ENCODE measurements around the gene BRAF. TPM values are rescaled to one million over a fixed set of nuclear protein-coding genes. Genes with fewer than 3 reads are reported as not detected.
"Not testable (repeated sequence)": the region's sequence is repeated elsewhere in the genome, so short reads cannot be mapped to it uniquely, and the experiment has no call there.

The BRAF gene
- total RNA-seq, 1 experiment from 2014 or later: 29.7 TPM

DNA sequence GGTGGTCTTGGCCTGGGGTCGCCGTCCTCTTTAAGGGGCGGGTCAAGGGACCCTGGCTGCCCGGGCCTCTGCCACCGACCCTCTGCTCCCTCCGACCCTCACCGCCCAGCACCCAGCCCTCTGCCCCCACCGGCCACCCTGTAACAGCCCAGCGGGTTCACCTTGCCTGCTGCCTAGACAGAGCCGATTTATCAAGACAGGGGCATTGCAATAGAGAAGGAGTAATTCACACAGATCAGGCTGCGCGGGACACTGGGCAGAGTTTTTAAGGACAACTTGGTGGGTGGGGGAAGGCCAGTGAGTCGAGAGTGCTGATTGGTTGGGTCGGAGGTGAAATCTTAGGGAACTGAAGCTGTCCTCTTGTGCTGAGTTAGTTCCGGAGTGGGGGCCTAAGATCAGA, 252.8 kb downstream of the BRAF start (continued):
- TF ChIP-seq SIN3A (IDR thresholded peaks at IDR 0.05; ENCODE audit: low read depth) (no peak), FOSL1 (IDR thresholded peaks at IDR 0.05; ENCODE audit: low read depth) (no peak)

DNA sequence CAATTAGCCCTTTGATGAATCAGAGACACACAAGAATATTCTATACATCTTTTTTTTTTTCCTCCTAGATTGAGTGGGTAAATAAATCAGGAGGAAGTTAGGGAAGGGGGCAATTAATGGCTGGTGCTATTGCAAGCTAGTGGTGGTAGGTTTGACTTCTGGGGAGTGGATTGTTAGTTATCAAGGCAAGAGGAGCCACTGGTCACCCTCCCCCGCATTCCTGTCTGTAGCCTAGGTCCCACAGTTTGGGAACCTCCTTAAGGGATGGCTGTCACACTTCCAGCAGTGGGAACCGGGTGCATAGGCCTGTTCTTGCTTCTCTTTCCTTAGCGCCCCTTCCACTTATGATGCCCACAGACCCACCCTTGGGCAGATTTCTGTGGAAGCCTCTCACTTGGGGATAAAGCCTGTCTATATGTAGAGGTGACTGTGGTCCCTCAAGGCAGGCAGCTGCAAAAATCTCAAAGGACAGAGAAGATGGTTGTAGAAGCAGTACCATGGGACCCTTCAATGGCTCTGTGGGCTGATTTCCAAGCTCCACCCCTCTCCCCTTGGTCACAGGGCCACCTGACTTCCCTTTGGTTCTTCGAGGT, 254.3 kb downstream of the BRAF start:
- Histone ChIP-seq H3K9me2 (ENCODE audit: insufficient read depth) (no peaks in the 10 kb centered on the region), H2AFZ (ENCODE audit: low read depth, low read length, poor library complexity, severe bottlenecking) (no peak overlapping the region), H3K9me3 (ENCODE audit: control insufficient read depth in 1 of 2, insufficient read depth in 1 of 2, low read depth in 1 of 2, low read length in 2 of 2) (no peaks in the 10 kb centered on the region), H3K4me2 (ENCODE audit: low read length) (no peak overlapping the region), H3K4me3 (replicated peaks in 1 of 2; ENCODE audit: low read depth in 1 of 2, low read length in 2 of 2) (no peak overlapping the region), H4K20me1 (ENCODE audit: insufficient read depth) (no peaks in the 10 kb centered on the region), H3K27ac (ENCODE audit: low read depth, low read length) (no peak overlapping the region), H3K9ac (ENCODE audit: low read length) (no peak overlapping the region), H3K27me3 (ENCODE audit: insufficient read depth, low read length) (no peaks in the 10 kb centered on the region), H3K4me1 (ENCODE audit: control insufficient read depth in 1 of 2, insufficient read depth in 2 of 2, low read length in 2 of 2) (peaks cover 9 to 27% of the 10 kb centered on the region in 2 experiments), H3K79me2 (ENCODE audit: insufficient read depth, low read length) (no peaks in the 10 kb centered on the region), H3K36me3 (ENCODE audit: control insufficient read depth in 1 of 2, insufficient read depth in 2 of 2, low read length in 2 of 2) (no peaks in the 10 kb centered on the region)
- RAD21 ChIA-PET (ENCODE audit: low non-redundant PET in 1 of 2, low total read pairs in 2 of 2, uncharacterized antibody in 2 of 2, unreplicated experiment in 2 of 2): no interaction called here
- intact Hi-C loops (cut with micrococcal nuclease): loop anchor here (5.0 kb wide), 1 partner anchor 862 kb away; no protein-coding TSS in a partner anchor
- ATAC-seq (no peak), DNase-seq (ENCODE audit: low read depth, low spot score) (no peak)
- no TSS peak for BruUV-seq (replicated peaks)
- POLR2A ChIA-PET: no interaction called here
- CTCF ChIA-PET: no interaction called here
- TF ChIP-seq EGR1 (IDR thresholded peaks at IDR 0.05; ENCODE audit: low read depth) (no peak), ELF1 (IDR thresholded peaks at IDR 0.05; ENCODE audit: borderline replicate concordance, low read depth) (no peak), EZH2phosphoT487 (IDR thresholded peaks at IDR 0.05; ENCODE audit: borderline replicate concordance) (no peak), FOSL1 (IDR thresholded peaks at IDR 0.05; ENCODE audit: low read depth) (no peak)

DNA sequence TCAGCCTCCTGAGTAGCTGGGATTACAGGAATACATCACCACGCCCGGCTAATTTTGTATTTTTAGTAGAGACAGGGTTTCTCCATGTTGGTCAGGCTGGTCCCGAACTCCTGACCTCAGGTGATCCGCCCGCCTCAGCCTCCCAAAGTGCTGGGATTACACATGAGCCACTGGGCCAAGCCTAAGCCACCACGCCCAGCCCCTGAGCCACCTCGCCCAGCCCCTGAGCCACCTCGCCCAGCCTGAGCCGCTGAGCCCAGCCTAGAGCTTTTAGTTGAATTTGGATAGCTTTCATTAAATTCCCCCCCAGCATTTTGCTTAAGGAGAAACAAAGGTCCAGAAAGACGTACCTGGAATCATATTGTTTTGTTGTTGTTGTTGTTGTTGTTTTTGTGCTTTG, 254.9 kb downstream of the BRAF start:
- CTCF ChIA-PET; H3K9ac ChIP-seq (ENCODE audit: low read length); H3K4me3 ChIP-seq (replicated peaks in 1 of 2; ENCODE audit: low read depth in 1 of 2, low read length in 2 of 2); H3K27me3 ChIP-seq (ENCODE audit: insufficient read depth, low read length); H3K79me2 ChIP-seq (ENCODE audit: insufficient read depth, low read length); H3K36me3 ChIP-seq (ENCODE audit: control insufficient read depth in 1 of 2, insufficient read depth in 2 of 2, low read length in 2 of 2); DNase-seq (ENCODE audit: low read depth, low spot score); H4K20me1 ChIP-seq (ENCODE audit: insufficient read depth); H3K9me2 ChIP-seq (ENCODE audit: insufficient read depth); POLR2A ChIA-PET; BruUV-seq (replicated peaks); H3K27ac ChIP-seq (ENCODE audit: low read depth, low read length); H2AFZ ChIP-seq (ENCODE audit: low read depth, low read length, poor library complexity, severe bottlenecking); RAD21 ChIA-PET (ENCODE audit: low non-redundant PET in 1 of 2, low total read pairs in 2 of 2, uncharacterized antibody in 2 of 2, unreplicated experiment in 2 of 2); ATAC-seq; H3K4me2 ChIP-seq (ENCODE audit: low read length); H3K9me3 ChIP-seq (ENCODE audit: control insufficient read depth in 1 of 2, insufficient read depth in 1 of 2, low read depth in 1 of 2, low read length in 2 of 2): not testable (repeated sequence)
- intact Hi-C loops (cut with micrococcal nuclease): loop anchor here (5.0 kb wide), 1 partner anchor 862 kb away; no protein-coding TSS in a partner anchor
- peaks cover 9 to 26% of the 10 kb centered on the region in 2 experiments for H3K4me1 ChIP-seq (ENCODE audit: control insufficient read depth in 1 of 2, insufficient read depth in 2 of 2, low read length in 2 of 2)

Measured in HCT116 (cell line).